Stimulated activated CD4-positive, alpha-beta T cell treated with anti-CD3 and anti-CD28 coated beads, Interleukin-4, amount 100 ng/mL, for 1 hour (primary cell): ENCODE data around the gene RAP1GAP2.

Source experiments
- DNase-seq: peaks from one replicate; pipeline ENCODE4 v3.0.0-alpha.2; 2020

The RAP1GAP2 gene

GRCh38 chr17:3004150-3004801, 208.0 kb downstream of the RAP1GAP2 start:
- DNase-seq: peak; percentile 65

GRCh38 chr17:3004925-3005324, 208.7 kb downstream of the RAP1GAP2 start:
- DNase-seq: no peak

- no peak for DNase-seq
Measured at GRCh38 chr17:3005696-3006095, 209.5 kb downstream of the RAP1GAP2 start.

GRCh38 chr17:3006801-3007200, 210.6 kb downstream of the RAP1GAP2 start:
- no peak for DNase-seq

GRCh38 chr17:3007651-3008121, 211.4 kb downstream of the RAP1GAP2 start:
- no peak for DNase-seq

GRCh38 chr17:3008336-3009288, 212.4 kb downstream of the RAP1GAP2 start:
- no peak for DNase-seq

- no peak for DNase-seq
Measured at GRCh38 chr17:3009411-3009920, 213.2 kb downstream of the RAP1GAP2 start.

- DNase-seq: no peak
Measured at GRCh38 chr17:3011891-3012290, 215.7 kb downstream of the RAP1GAP2 start.

- DNase-seq: peak; percentile 56
Measured at GRCh38 chr17:3012926-3013581, 216.8 kb downstream of the RAP1GAP2 start.

- DNase-seq: no peak
Measured at GRCh38 chr17:3015890-3016289, 219.7 kb downstream of the RAP1GAP2 start.

- DNase-seq: no peak
Measured at GRCh38 chr17:3017936-3018335, 221.7 kb downstream of the RAP1GAP2 start.

GRCh38 chr17:3019761-3020160, 223.5 kb downstream of the RAP1GAP2 start:
- DNase-seq: no peak

- no peak for DNase-seq
Measured at GRCh38 chr17:3020381-3020780, 224.1 kb downstream of the RAP1GAP2 start.

- no peak for DNase-seq
Measured at GRCh38 chr17:3022197-3022596, 226.0 kb downstream of the RAP1GAP2 start.

GRCh38 chr17:3024346-3024745, 228.1 kb downstream of the RAP1GAP2 start:
- DNase-seq: no peak

GRCh38 chr17:3025421-3026124, 229.3 kb downstream of the RAP1GAP2 start:
- no peak for DNase-seq

GRCh38 chr17:3026125-3026855, 230.1 kb downstream of the RAP1GAP2 start:
- DNase-seq: no peak

GRCh38 chr17:3026856-3027751, 230.9 kb downstream of the RAP1GAP2 start:
- no peak for DNase-seq

GRCh38 chr17:3027786-3028532, 231.7 kb downstream of the RAP1GAP2 start:
- DNase-seq: no peak
